Measurements from ENCODE around the gene HYDIN.

DNA sequence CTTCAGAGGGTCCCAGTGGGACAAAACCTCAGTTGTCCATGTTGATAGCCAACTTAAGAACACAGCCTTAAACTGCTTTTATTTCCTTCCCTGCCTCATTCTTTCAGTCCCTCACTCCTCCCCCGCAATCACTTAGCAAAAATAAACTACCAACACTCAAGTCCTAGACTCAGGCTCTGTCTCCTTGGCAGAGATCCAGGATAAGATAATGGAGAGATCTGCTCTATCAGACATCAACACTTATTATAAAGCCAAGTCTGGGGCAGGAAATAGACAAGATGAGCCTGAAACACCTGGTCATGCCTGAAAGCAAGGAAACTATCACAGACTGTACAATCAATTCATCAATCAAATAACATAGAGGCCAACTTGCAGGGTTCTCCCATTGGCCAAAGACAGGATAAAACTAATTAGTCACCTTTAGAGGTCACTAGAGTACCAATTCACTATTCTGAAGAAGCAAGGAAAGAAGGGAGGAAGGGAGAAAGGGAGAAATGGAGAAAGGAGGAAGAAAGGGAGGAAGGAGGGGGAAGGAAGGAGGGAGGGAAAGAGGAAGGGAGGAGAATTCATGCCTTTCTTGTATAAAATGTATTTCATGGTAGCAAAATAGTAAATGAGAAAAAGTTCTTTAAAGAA, 15.7 kb downstream of the HYDIN start:
- TF ChIP-seq CTCF (IDR thresholded peaks at IDR 0.05) (no peak), POLR2A (IDR thresholded peaks at IDR 0.05) (no peak), POLR2AphosphoS5 (IDR thresholded peaks at IDR 0.05) (no peak), EP300 (IDR thresholded peaks at IDR 0.05) (no peak)
